ENCODE results near the gene DDA1. TPM values are rescaled to one million over a fixed set of nuclear protein-coding genes. Genes with fewer than 3 reads are reported as not detected.

The DDA1 gene
- total and polyA plus RNA-seq, 9 of the 15 experiments (the other 6 are each of a cell fraction or from before 2014, with no cell fraction given) = 1.4 to 83.8 (median 33.8) TPM

GRCh38 chr19:17309198-17309964, at the start of gene DDA1 (continued):
- no peak for TF ChIP-seq E2F5 (CRISPR knock-in tag; IDR thresholded peaks at IDR 0.05)
- 0 out of 2 replicates have a peak, but pooled peaks have one; percentile 5 for TF ChIP-seq USF1 (CRISPR knock-in tag; IDR thresholded peaks at IDR 0.05)
- TF ChIP-seq BRCA1 (IDR thresholded peaks at IDR 0.05) = no peak
- no peak for TF ChIP-seq BRCA1 (CRISPR knock-in tag; IDR thresholded peaks at IDR 0.05)
- TF ChIP-seq SP1 (CRISPR knock-in tag; IDR thresholded peaks at IDR 0.05) = peak; percentile 100
- TF ChIP-seq HDAC1 (IDR thresholded peaks at IDR 0.05) = peak in 1 of 2 experiments; percentile 77; a peak in 2 of 4 replicates
- TF ChIP-seq POLR2AphosphoS2 (IDR thresholded peaks at IDR 0.05; ENCODE audit: low read length) = no peak
- no peak for TF ChIP-seq POLR3G (IDR thresholded peaks at IDR 0.05; ENCODE audit: extremely low read depth, insufficient read length, insufficient replicate concordance)
- TF ChIP-seq BRD9 (IDR thresholded peaks at IDR 0.05; ENCODE audit: low read depth, partially characterized antibody) = no peak
- TF ChIP-seq ILF3 (IDR thresholded peaks at IDR 0.05; ENCODE audit: borderline replicate concordance) = no peak
- no peak for TF ChIP-seq NCOR1 (IDR thresholded peaks at IDR 0.05)
- no peak for TF ChIP-seq CBFB (CRISPR knock-in tag; IDR thresholded peaks at IDR 0.05)
- TF ChIP-seq ZNF512 (tag; IDR thresholded peaks at IDR 0.05) = no peak
- no peak for TF ChIP-seq NR2F6 (CRISPR knock-in tag; IDR thresholded peaks at IDR 0.05)
- 0 out of 2 replicates have a peak, but pooled peaks have one; percentile 25 for TF ChIP-seq NR4A1 (CRISPR knock-in tag; IDR thresholded peaks at IDR 0.05)
- TF ChIP-seq NR4A1 (tag; IDR thresholded peaks at IDR 0.05) = no peak
- TF ChIP-seq SUPT5H (IDR thresholded peaks at IDR 0.05) = peak; percentile 84
- TF ChIP-seq LCOR (CRISPR knock-in tag; IDR thresholded peaks at IDR 0.05) = peak; percentile 91
- TF ChIP-seq ZNF695 (CRISPR knock-in tag; IDR thresholded peaks at IDR 0.05) = no peak
- TF ChIP-seq SMAD3 (CRISPR knock-in tag; conservative IDR thresholded peaks at IDR 0.05) = 0 out of 2 replicates have a peak, but pooled peaks have one; percentile 9
- no peak; the same call in 1 of the 2 replicates for TF ChIP-seq NBN (IDR thresholded peaks at IDR 0.05; ENCODE audit: low read depth)
- no peak for TF ChIP-seq BHLHE40 (IDR thresholded peaks at IDR 0.05; ENCODE audit: low read length)
- TF ChIP-seq PML (IDR thresholded peaks at IDR 0.05; ENCODE audit: low read length) = no peak
- peak; percentile 87 for TF ChIP-seq C11orf30 (IDR thresholded peaks at IDR 0.05; ENCODE audit: low read depth)
- TF ChIP-seq MBD2 (IDR thresholded peaks at IDR 0.05; ENCODE audit: borderline replicate concordance, low read depth) = peak; percentile 100
- no peak for TF ChIP-seq TEAD4 (IDR thresholded peaks at IDR 0.05; ENCODE audit: low read length)
- no peak for TF ChIP-seq TEAD4 (CRISPR knock-in tag; IDR thresholded peaks at IDR 0.05; ENCODE audit: borderline replicate concordance)
- TF ChIP-seq CREB3L1 (IDR thresholded peaks at IDR 0.05; ENCODE audit: borderline replicate concordance, low read depth) = peak; percentile 76

Data from K562 (cell line).